Ecto neural progenitor cell (in vitro differentiated cells): Measurements from ENCODE around the gene MAPK8IP3.
A peak's percentile ranks its signal among the peaks of the same experiment; 100 is the strongest.

Experiments used
- DNase-seq: peaks from one replicate; pipeline ENCODE4 v3.0.0-alpha.2; 2018; ENCODE audit warnings: low spot score

MAPK8IP3 gene

GRCh38 chr16:1762196-1762878, 56.3 kb downstream of the MAPK8IP3 start:
- no peak for DNase-seq

GRCh38 chr16:1762879-1763520, 57.0 kb downstream of the MAPK8IP3 start:
- no peak for DNase-seq

GRCh38 chr16:1763521-1764511, 57.8 kb downstream of the MAPK8IP3 start:
- peak; percentile 81 for DNase-seq

- no peak for DNase-seq
Measured at GRCh38 chr16:1764971-1765370, 59.0 kb downstream of the MAPK8IP3 start.

- no peak for DNase-seq
Measured at GRCh38 chr16:1765826-1766225, 59.8 kb downstream of the MAPK8IP3 start.

- no peak for DNase-seq
Measured at GRCh38 chr16:1766231-1766630, 60.2 kb downstream of the MAPK8IP3 start.

- DNase-seq: no peak
Measured at GRCh38 chr16:1766701-1767100, 60.7 kb downstream of the MAPK8IP3 start.

GRCh38 chr16:1767116-1767994, 61.4 kb downstream of the MAPK8IP3 start:
- no peak for DNase-seq

GRCh38 chr16:1768061-1768766, 62.2 kb downstream of the MAPK8IP3 start:
- no peak for DNase-seq

GRCh38 chr16:1768767-1769401, 62.9 kb downstream of the MAPK8IP3 start:
- DNase-seq: no peak

GRCh38 chr16:1769402-1770300, 63.7 kb downstream of the MAPK8IP3 start:
- DNase-seq: no peak

GRCh38 chr16:1770328-1771187, 64.6 kb downstream of the MAPK8IP3 start:
- DNase-seq: no peak

- peak; percentile 81 for DNase-seq
Measured at GRCh38 chr16:1771188-1771863, 65.3 kb downstream of the MAPK8IP3 start, which contains the start of gene NME3. TSS of gene NME3 (minus strand) at chr16:1771543. CDS start at chr16:1771534, 9 bp downstream.

- DNase-seq: no peak
Measured at GRCh38 chr16:1771864-1772361, 65.9 kb downstream of the MAPK8IP3 start.

GRCh38 chr16:1772362-1772907, 66.4 kb downstream of the MAPK8IP3 start, which contains the start of gene EME2:
TSS of gene EME2 (plus strand) at chr16:1772810. CDS start at chr16:1773228, 418 bp downstream.
- DNase-seq: no peak

- peak; percentile 93 for DNase-seq
Measured at GRCh38 chr16:1772908-1773702, 67.1 kb downstream of the MAPK8IP3 start, which contains the start of gene MRPS34. TSS of gene MRPS34 (minus strand) at chr16:1773134. CDS start at chr16:1773119, 15 bp downstream.
